ENCODE results near the gene PPP1R1C. TPM values are rescaled to one million over a fixed set of nuclear protein-coding genes. Genes with fewer than 3 reads are reported as not detected.

PPP1R1C gene
- total RNA-seq, 2 experiments from 2014 or later, result not detected

- ChIA-PET POLR2A (no interaction called here), CTCF (no interaction called here)
These were observed 103.1 kb downstream of the PPP1R1C start for GRCh38 chr2:182088681-182089320.

- ChIA-PET CTCF (no interaction called here), POLR2A (no interaction called here)
These were observed 104.8 kb downstream of the PPP1R1C start for GRCh38 chr2:182090486-182090885.

- POLR2A ChIA-PET, result no interaction called here
- CTCF ChIA-PET, result no interaction called here
These were observed 112.0 kb downstream of the PPP1R1C start for GRCh38 chr2:182097571-182098164.

- ChIA-PET POLR2A (no interaction called here), CTCF (no interaction called here)
These were observed 113.0 kb downstream of the PPP1R1C start for GRCh38 chr2:182098648-182099047.

- CTCF ChIA-PET, result no interaction called here
- POLR2A ChIA-PET, result no interaction called here
These were observed 115.6 kb downstream of the PPP1R1C start for GRCh38 chr2:182101263-182101662.

- ChIA-PET POLR2A (no interaction called here), CTCF (no interaction called here)
These were observed 117.9 kb downstream of the PPP1R1C start for GRCh38 chr2:182103526-182103925.

- ChIA-PET POLR2A (no interaction called here), CTCF (no interaction called here)
These were observed 124.7 kb downstream of the PPP1R1C start for GRCh38 chr2:182110347-182110746.

GRCh38 chr2:182113334-182113733 is 127.7 kb downstream of the PPP1R1C start:
- ChIA-PET CTCF (no interaction called here), POLR2A (no interaction called here)

GRCh38 chr2:182115258-182115657 is 129.6 kb downstream of the PPP1R1C start:
- ChIA-PET POLR2A (no interaction called here), CTCF (no interaction called here)

- ChIA-PET POLR2A (no interaction called here), CTCF (no interaction called here)
These were observed 131.1 kb downstream of the PPP1R1C start for GRCh38 chr2:182116774-182117173.

GRCh38 chr2:182117196-182117595 is 131.5 kb downstream of the PPP1R1C start:
- POLR2A ChIA-PET, result no interaction called here
- CTCF ChIA-PET, result no interaction called here

GRCh38 chr2:182128821-182129707 is 143.4 kb downstream of the PPP1R1C start:
- CTCF ChIA-PET, result no interaction called here
- POLR2A ChIA-PET, result no interaction called here

GRCh38 chr2:182132605-182133004 is 147.0 kb downstream of the PPP1R1C start:
- ChIA-PET POLR2A (no interaction called here), CTCF (no interaction called here)

- ChIA-PET POLR2A (no interaction called here), CTCF (no interaction called here)
These were observed 147.7 kb downstream of the PPP1R1C start for GRCh38 chr2:182133195-182133891.

- POLR2A ChIA-PET, result no interaction called here
- CTCF ChIA-PET, result no interaction called here
These were observed 148.5 kb downstream of the PPP1R1C start for GRCh38 chr2:182134201-182134600.

- CTCF ChIA-PET, result no interaction called here
- POLR2A ChIA-PET, result no interaction called here
These were observed 156.4 kb downstream of the PPP1R1C start for GRCh38 chr2:182142062-182142461.

- CTCF ChIA-PET, result no interaction called here
These were observed 158.6 kb downstream of the PPP1R1C start for GRCh38 chr2:182144041-182144775.

GRCh38 chr2:182144776-182145165 is 159.1 kb downstream of the PPP1R1C start:
- POLR2A ChIA-PET, result no interaction called here
- CTCF ChIA-PET, result no interaction called here

More at GRCh38 chr2:182144041-182144775, 158.6 kb downstream of the PPP1R1C start:
- POLR2A ChIA-PET, result no interaction called here

GRCh38 chr2:182148344-182148743 is 162.7 kb downstream of the PPP1R1C start:
- POLR2A ChIA-PET, result no interaction called here
- CTCF ChIA-PET, result no interaction called here

- ChIA-PET CTCF (no interaction called here), POLR2A (no interaction called here)
These were observed 178.2 kb downstream of the PPP1R1C start for GRCh38 chr2:182163878-182164277.

Measured in activated CD8-positive, alpha-beta memory T cell treated with anti-CD3 and anti-CD28 coated beads for 36 hours (primary cell).